ENCODE results near the gene PHRF1.

- no peak for TF ChIP-seq POLR2A (IDR thresholded peaks at IDR 0.05)
- peak in 1 of 6 experiments; percentile 17 for TF ChIP-seq CTCF (IDR thresholded peaks at IDR 0.05)
These were observed 31.8 kb downstream of the PHRF1 start for GRCh38 chr11:607971-608659.

Data from adrenal gland (tissue), 5 donors.